B cell (primary cell): ENCODE measurements around the gene NCBP2L. TPM values are rescaled to one million over a fixed set of nuclear protein-coding genes. Genes with fewer than 3 reads are reported as not detected.

Experiments used
- ATAC-seq: fragments of 200-7000 bp; cut with Tn5 transposase; one replicate; pipeline ENCODE4 v1.10.0; 2021; ENCODE audit warnings: low read depth, mild to moderate bottlenecking, moderate number of reproducible peaks, moderate library complexity
- CTCF ChIA-PET: fragments of 350-600 bp; sonication (Branson Sonifier 250); formaldehyde crosslinking; loops from one replicate; lab custom pipeline; 2021; ENCODE audit warnings: antibody characterized with exemption, inconsistent platforms; lab: Charles Lee
- POLR2A ChIA-PET: fragments of 350-600 bp; sonication (Branson Sonifier 250); formaldehyde crosslinking; loops from one replicate; lab custom pipeline; 2021; ENCODE audit warnings: antibody characterized with exemption; lab: Charles Lee
- DNase-seq: peaks from one replicate; pipeline ENCODE4 v3.0.0; 2013
- H2AFZ ChIP-seq: 2 replicates; pipeline ENCODE4 v1.6.1; 2012; ENCODE audit warnings: mild to moderate bottlenecking, low read depth, low read length; ENCODE audit not compliant: insufficient read depth, poor library complexity, severe bottlenecking
- H3K27ac ChIP-seq, 2 donors: 1 replicate in 1 of 2; 2 replicates in 1 of 2; pipeline ENCODE4 v1.5.1; 2012 to 2013; ENCODE audit warnings: low read length in 2 of 2, mild to moderate bottlenecking in 2 of 2, moderate library complexity in 1 of 2
- H3K27me3 ChIP-seq, 4 experiments: fragments of 200-600 bp in 1 of 4; sonication (generic) in 1 of 4; replicated peaks in 1 of 4; 1 replicate in 2 of 4; 2 replicates in 2 of 4; pipeline versions ENCODE4 v1.6.1 to v1.7.0; 2013 to 2016; ENCODE audit warnings: low read length in 3 of 4, mild to moderate bottlenecking in 2 of 4, mixed read lengths in 1 of 4, moderate library complexity in 1 of 4; ENCODE audit not compliant: insufficient read depth in 4 of 4, control insufficient read depth in 3 of 4; ENCODE audit errors: control extremely low read depth in 1 of 4
- H3K36me3 ChIP-seq, 2 experiments: replicated peaks in 1 of 2; 1 replicate in 1 of 2; 2 replicates in 1 of 2; pipeline versions ENCODE4 v1.6.1 to v1.7.1; 2013; ENCODE audit warnings: low read length in 1 of 2; ENCODE audit not compliant: insufficient read depth in 2 of 2, control insufficient read depth in 1 of 2; ENCODE audit errors: control extremely low read depth in 1 of 2, extremely low read depth in 1 of 2
- H3K4me1 ChIP-seq, 2 donors: fragments of 200-600 bp in 1 of 2; sonication (generic) in 1 of 2; 1 replicate in 1 of 2; 2 replicates in 1 of 2; pipeline versions ENCODE4 v1.5.1 to v1.6.1; 2013 to 2017; ENCODE audit warnings: low read length in 2 of 2; ENCODE audit not compliant: control insufficient read depth in 2 of 2, insufficient read depth in 2 of 2
- H3K4me2 ChIP-seq: replicated peaks from 2 replicates; pipeline ENCODE3; 2012; ENCODE audit warnings: mild to moderate bottlenecking, low read depth, low read length; ENCODE audit not compliant: poor library complexity, severe bottlenecking
- H3K4me3 ChIP-seq, 5 experiments: fragments of 200-600 bp in 1 of 5; sonication (generic) in 1 of 5; 1 replicate in 3 of 5; 2 replicates in 2 of 5; pipeline versions ENCODE4 v1.5.1 to v1.7.0; 2011 to 2016; ENCODE audit warnings: low read length in 4 of 5, mild to moderate bottlenecking in 4 of 5, low read depth in 2 of 5, control low read depth in 1 of 5, moderate library complexity in 1 of 5; ENCODE audit not compliant: insufficient read depth in 1 of 5; ENCODE audit errors: control extremely low read depth in 1 of 5, extremely low read depth in 1 of 5
- H3K79me2 ChIP-seq: fragments of 200-600 bp; sonication (generic); one replicate; pipeline ENCODE4 v1.6.0; 2016; ENCODE audit warnings: low read length; ENCODE audit not compliant: control insufficient read depth, insufficient read depth
- H3K9ac ChIP-seq: fragments of 200-600 bp; sonication (generic); 2 replicates; pipeline ENCODE4 v1.6.1; 2017; ENCODE audit warnings: mild to moderate bottlenecking, low read length, moderate library complexity
- H3K9me3 ChIP-seq, 3 donors: one replicate each; pipeline versions ENCODE4 v1.6.1 to v1.7.1; 2013; ENCODE audit warnings: low read length in 2 of 3; ENCODE audit not compliant: control insufficient read depth in 2 of 3, insufficient read depth in 1 of 3; ENCODE audit errors: control extremely low read depth in 1 of 3
- H4K20me1 ChIP-seq: 2 replicates; pipeline ENCODE4 v1.6.0; 2012; ENCODE audit warnings: mild to moderate bottlenecking, low read length; ENCODE audit not compliant: insufficient read depth, control insufficient read depth, poor library complexity, severe bottlenecking
- H3K27ac Mint-ChIP-seq: one replicate; pipeline ENCODE4 v1.8.0; 2021; ENCODE audit warnings: mixed read lengths
- H3K27me3 Mint-ChIP-seq: one replicate; pipeline ENCODE4 v1.8.0; 2021; ENCODE audit warnings: mixed read lengths
- H3K4me1 Mint-ChIP-seq: one replicate; pipeline ENCODE4 v1.8.0; 2021; ENCODE audit warnings: mixed read lengths
- H3K4me3 Mint-ChIP-seq: one replicate; pipeline ENCODE4 v1.8.0; 2021; ENCODE audit warnings: mixed read lengths
- H3K9me3 Mint-ChIP-seq: one replicate; pipeline ENCODE4 v1.8.0; 2022; ENCODE audit warnings: mixed read lengths; ENCODE audit not compliant: insufficient read depth
- EZH2 ChIP-seq: IDR thresholded peaks from 2 replicates; pipeline ENCODE4 v1.6.1; 2012; ENCODE audit warnings: borderline replicate concordance, low read depth, mild to moderate bottlenecking, moderate library complexity, low read length; ENCODE audit not compliant: insufficient read depth, poor library complexity, severe bottlenecking
- WGBS: methylation state at CpG from one replicate; pipeline ENCODE4 v1.1.5; 2013; ENCODE audit warnings: missing lambda C conversion rate; ENCODE audit not compliant: insufficient coverage; 5-methylcytosine and 5-hydroxymethylcytosine counted together
- intact Hi-C: fragments of 100-400 bp; cut with micrococcal nuclease; formaldehyde crosslinking; loops from one replicate; pipeline ENCODE4 v1.10.0; 2022
- polyA plus RNA-seq: library from polyadenylated mRNA; depleted of rRNA; stranded (reverse); fragments of >200 nt; gene quantifications from 2 replicates; pipeline ENCODE4 v1.2.3, GENCODE V29; 2012
- total RNA-seq, 2 donors: library from RNA; stranded (reverse); fragments of 120-200 nt in 1 of 2; gene quantifications; 1 replicate in 1 of 2; 2 replicates in 1 of 2; pipeline versions ENCODE4 v1.2.3 to v1.2.4, GENCODE V29; 2013 to 2022
- TF ChIP-seq, protein P1 (sequence below): fragments of 200-600 bp; IDR thresholded peaks from one replicate; pipeline ENCODE4 v1.8.0; 2022; ENCODE audit warnings: antibody characterized with exemption, mild to moderate bottlenecking

Gene NCBP2L
- total and polyA plus RNA-seq, 2 donors (not counting 1 experiment from before 2014, with no cell fraction given): not detected

DNA sequence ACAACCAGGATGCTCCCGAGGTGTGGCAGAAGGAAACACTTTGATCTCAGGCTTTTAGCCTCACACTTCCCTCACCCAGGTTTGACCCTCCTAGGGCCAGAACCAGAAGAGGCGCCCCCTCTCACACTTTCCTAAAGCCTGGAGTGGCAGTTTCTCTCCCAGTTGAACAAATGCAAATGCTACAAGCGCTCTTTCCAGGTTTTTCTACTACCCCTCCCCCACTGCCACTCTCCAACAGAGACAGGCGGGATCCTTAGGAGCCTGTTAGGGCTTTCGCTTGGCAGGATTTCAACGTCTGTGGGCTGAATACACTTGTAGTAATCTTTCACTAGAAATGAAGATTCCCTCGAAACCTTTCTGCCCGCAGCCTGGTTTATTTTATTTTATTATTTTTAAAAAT, 4.3 kb upstream of the NCBP2L start:
- Mint-ChIP-seq H3K9me3 (no peaks in the 10 kb centered on the region), H3K4me3 (no peak overlapping the region), H3K4me1 (peaks cover 21% of the 10 kb centered on the region), H3K27ac (no peak overlapping the region), H3K27me3 (no peaks in the 10 kb centered on the region)
- H3K27me3 ChIP-seq: peaks cover 0 to 9% (median 0%) of the 10 kb centered on the region in 4 experiments
- no CpG with 5 or more reads among the region's 8 CpGs for WGBS
- DNase-seq (no peak), ATAC-seq (no peak)
- no peak overlapping the region for H2AFZ ChIP-seq
- H4K20me1 ChIP-seq: no peaks in the 10 kb centered on the region
- H3K4me3 ChIP-seq: no peak overlapping the region
- H3K79me2 ChIP-seq: no peaks in the 10 kb centered on the region
- H3K36me3 ChIP-seq: no peaks in the 10 kb centered on the region
- no peaks in the 10 kb centered on the region for H3K9me3 ChIP-seq
- ChIA-PET CTCF (interaction anchor here (6.0 kb wide), 1 partner anchor 99 kb away, joined by 102 read pairs; no protein-coding TSS in a partner anchor), POLR2A (no interaction called here)
- intact Hi-C loops: no loop called here
- H3K4me1 ChIP-seq: peaks cover 14 to 23% of the 10 kb centered on the region in 2 donors
- H3K4me2 ChIP-seq: no peak overlapping the region
- H3K27ac ChIP-seq: no peak overlapping the region
- no peak overlapping the region for H3K9ac ChIP-seq
- TF ChIP-seq EZH2: no peak
- TF ChIP-seq, protein P1, sequence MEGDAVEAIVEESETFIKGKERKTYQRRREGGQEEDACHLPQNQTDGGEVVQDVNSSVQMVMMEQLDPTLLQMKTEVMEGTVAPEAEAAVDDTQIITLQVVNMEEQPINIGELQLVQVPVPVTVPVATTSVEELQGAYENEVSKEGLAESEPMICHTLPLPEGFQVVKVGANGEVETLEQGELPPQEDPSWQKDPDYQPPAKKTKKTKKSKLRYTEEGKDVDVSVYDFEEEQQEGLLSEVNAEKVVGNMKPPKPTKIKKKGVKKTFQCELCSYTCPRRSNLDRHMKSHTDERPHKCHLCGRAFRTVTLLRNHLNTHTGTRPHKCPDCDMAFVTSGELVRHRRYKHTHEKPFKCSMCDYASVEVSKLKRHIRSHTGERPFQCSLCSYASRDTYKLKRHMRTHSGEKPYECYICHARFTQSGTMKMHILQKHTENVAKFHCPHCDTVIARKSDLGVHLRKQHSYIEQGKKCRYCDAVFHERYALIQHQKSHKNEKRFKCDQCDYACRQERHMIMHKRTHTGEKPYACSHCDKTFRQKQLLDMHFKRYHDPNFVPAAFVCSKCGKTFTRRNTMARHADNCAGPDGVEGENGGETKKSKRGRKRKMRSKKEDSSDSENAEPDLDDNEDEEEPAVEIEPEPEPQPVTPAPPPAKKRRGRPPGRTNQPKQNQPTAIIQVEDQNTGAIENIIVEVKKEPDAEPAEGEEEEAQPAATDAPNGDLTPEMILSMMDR: no peak

- Mint-ChIP-seq H3K4me3 (peak overlapping the region; percentile 84), H3K4me1 (peaks cover 21% of the 10 kb centered on the region)
- H3K9ac ChIP-seq: no peak overlapping the region
Observed at GRCh38 chrX:107773906-107774435, 3.6 kb upstream of the NCBP2L start.

More at GRCh38 chrX:107773906-107774435, 3.6 kb upstream of the NCBP2L start:
- TF ChIP-seq EZH2: no peak
- TF ChIP-seq, protein P1: no peak
- no peaks in the 10 kb centered on the region for H3K79me2 ChIP-seq
- no peak overlapping the region for H3K27ac ChIP-seq
- Mint-ChIP-seq H3K27ac (peak overlapping the region; percentile 26), H3K27me3 (no peaks in the 10 kb centered on the region), H3K9me3 (no peaks in the 10 kb centered on the region)
- POLR2A ChIA-PET: interaction anchor here (3.5 kb wide), 1 partner anchor 100 kb away, joined by 53 read pairs; no protein-coding TSS in a partner anchor
- H3K27me3 ChIP-seq: peaks cover 0 to 9% (median 0%) of the 10 kb centered on the region in 4 experiments
- H3K36me3 ChIP-seq: no peaks in the 10 kb centered on the region
- WGBS: 87% methylated on average over 3 of the region's 9 CpGs
- no peaks in the 10 kb centered on the region for H4K20me1 ChIP-seq
- no peak for ATAC-seq
- H3K9me3 ChIP-seq: no peaks in the 10 kb centered on the region
- H3K4me1 ChIP-seq: peaks cover 14 to 23% of the 10 kb centered on the region in 2 donors
- no peak overlapping the region for H3K4me3 ChIP-seq
- H3K4me2 ChIP-seq: no peak overlapping the region
- H2AFZ ChIP-seq: no peak overlapping the region
- intact Hi-C loops: no loop called here
- DNase-seq: no peak
- CTCF ChIA-PET: interaction anchor here (2.0 to 6.0 kb wide), 4 partner anchors 32 to 117 kb away, joined by 6 to 246 read pairs (median 100); no protein-coding TSS in a partner anchor
